NCI-H1694 treated with DMSO at 0.1 percent for 48 hours (cell line): ENCODE results near the gene CCT7.
"Not testable (repeated sequence)": the region's sequence is repeated elsewhere in the genome, so short reads cannot be mapped to it uniquely, and the experiment has no call there.

Experiments
- DNase-seq: peaks from one replicate; lab custom pipeline; 2025; lab: John Stamatoyannopoulos, UW

The CCT7 gene

GRCh38 chr2:73233932-73234832 lies at the start of gene CCT7:
TSS of gene CCT7 (plus strand) at chr2:73234308. CDS start at chr2:73234379, 71 bp downstream.
- DNase-seq: peak; percentile 97

GRCh38 chr2:73185965-73186364 lies 48.1 kb upstream of the CCT7 start:
- DNase-seq: no peak

GRCh38 chr2:73187549-73187948 lies 46.6 kb upstream of the CCT7 start:
- no peak for DNase-seq

- no peak for DNase-seq
Observed at GRCh38 chr2:73197579-73197978, 36.5 kb upstream of the CCT7 start.

- DNase-seq: not testable (repeated sequence)
Observed at GRCh38 chr2:73200281-73200680, 33.8 kb upstream of the CCT7 start.

- no peak for DNase-seq
Observed at GRCh38 chr2:73202156-73203054, 31.7 kb upstream of the CCT7 start, which contains the start of gene NOTO. TSS of gene NOTO (plus strand) at chr2:73202574. CDS start at chr2:73202667, 93 bp downstream.

GRCh38 chr2:73203055-73203681 lies 30.9 kb upstream of the CCT7 start:
- no peak for DNase-seq

GRCh38 chr2:73205611-73206010 lies 28.5 kb upstream of the CCT7 start:
- DNase-seq: no peak

GRCh38 chr2:73208258-73208657 lies 25.9 kb upstream of the CCT7 start:
- no peak for DNase-seq

- DNase-seq: no peak
Observed at GRCh38 chr2:73210019-73210418, 24.1 kb upstream of the CCT7 start.

- DNase-seq: no peak
Observed at GRCh38 chr2:73210696-73211095, 23.4 kb upstream of the CCT7 start.

GRCh38 chr2:73212098-73212447 lies 22.0 kb upstream of the CCT7 start:
- no peak for DNase-seq

- peak; percentile 66 for DNase-seq
Observed at GRCh38 chr2:73212448-73213176, 21.5 kb upstream of the CCT7 start.

GRCh38 chr2:73214120-73215035 lies 19.7 kb upstream of the CCT7 start, which contains the start of gene SMYD5:
TSS of gene SMYD5 (plus strand) at chr2:73214245. CDS start at chr2:73214267, 22 bp downstream.
- peak; percentile 77 for DNase-seq

GRCh38 chr2:73215254-73215653 lies 18.9 kb upstream of the CCT7 start:
- DNase-seq: no peak

- no peak for DNase-seq
Observed at GRCh38 chr2:73217160-73217559, 16.9 kb upstream of the CCT7 start.

- DNase-seq: no peak
Observed at GRCh38 chr2:73217826-73218225, 16.3 kb upstream of the CCT7 start.

GRCh38 chr2:73218298-73218697 lies 15.8 kb upstream of the CCT7 start:
- no peak for DNase-seq

- DNase-seq: no peak
Observed at GRCh38 chr2:73223821-73224220, 10.3 kb upstream of the CCT7 start.
